HG02588 (cell line): Measurements from ENCODE around the gene RNF32.

Source experiments
- ATAC-seq: cut with Tn5 transposase; IDR thresholded peaks from one replicate; pipeline ENCODE4 v1.9.1; 2021; ENCODE audit warnings: mild to moderate bottlenecking, moderate library complexity; ENCODE audit not compliant: unreplicated experiment

The RNF32 gene

GRCh38 chr7:156725936-156726335, 85.4 kb downstream of the RNF32 start:
- no peak for ATAC-seq
